IPS-11a (cell line): ENCODE measurements around the gene RAB28.
A peak's percentile ranks its signal among the peaks of the same experiment; 100 is the strongest.
"Not testable (repeated sequence)": the region's sequence is repeated elsewhere in the genome, so short reads cannot be mapped to it uniquely, and the experiment has no call there.

Experiments used
- H3K4me3 ChIP-seq: one replicate; pipeline ENCODE4 v1.5.1; 2013; ENCODE audit warnings: low read depth, low read length, control low read depth

Gene RAB28

GRCh38 chr4:13452927-13453579 is 31.1 kb downstream of the RAB28 start:
- H3K4me3 ChIP-seq: no peak overlapping the region

GRCh38 chr4:13449590-13449989 is 34.5 kb downstream of the RAB28 start:
- no peak overlapping the region for H3K4me3 ChIP-seq

GRCh38 chr4:13445841-13446790 is 38.0 kb downstream of the RAB28 start:
- H3K4me3 ChIP-seq: peak overlapping the region; percentile 75

GRCh38 chr4:13441506-13441905 is 42.6 kb downstream of the RAB28 start:
- H3K4me3 ChIP-seq: no peak overlapping the region

- H3K4me3 ChIP-seq: no peak overlapping the region
Measured at GRCh38 chr4:13436962-13437361, 47.2 kb downstream of the RAB28 start.

- H3K4me3 ChIP-seq: no peak overlapping the region
Measured at GRCh38 chr4:13432453-13432852, 51.7 kb downstream of the RAB28 start.

- no peak overlapping the region for H3K4me3 ChIP-seq
Measured at GRCh38 chr4:13430834-13431568, 53.1 kb downstream of the RAB28 start.

GRCh38 chr4:13427599-13428325 is 56.4 kb downstream of the RAB28 start:
- H3K4me3 ChIP-seq: no peak overlapping the region

- H3K4me3 ChIP-seq: no peak overlapping the region
Measured at GRCh38 chr4:13415068-13415785, 68.9 kb downstream of the RAB28 start.

- no peak overlapping the region for H3K4me3 ChIP-seq
Measured at GRCh38 chr4:13413729-13414437, 70.3 kb downstream of the RAB28 start.

- no peak overlapping the region for H3K4me3 ChIP-seq
Measured at GRCh38 chr4:13411942-13412341, 72.2 kb downstream of the RAB28 start.

GRCh38 chr4:13409324-13409723 is 74.8 kb downstream of the RAB28 start:
- no peak overlapping the region for H3K4me3 ChIP-seq

GRCh38 chr4:13406156-13406555 is 78.0 kb downstream of the RAB28 start:
- H3K4me3 ChIP-seq: not testable (repeated sequence)

GRCh38 chr4:13403833-13404232 is 80.3 kb downstream of the RAB28 start:
- no peak overlapping the region for H3K4me3 ChIP-seq

- H3K4me3 ChIP-seq: no peak overlapping the region
Measured at GRCh38 chr4:13403326-13403725, 80.8 kb downstream of the RAB28 start.

- H3K4me3 ChIP-seq: no peak overlapping the region
Measured at GRCh38 chr4:13399257-13399656, 84.9 kb downstream of the RAB28 start.

- no peak overlapping the region for H3K4me3 ChIP-seq
Measured at GRCh38 chr4:13396161-13396560, 88.0 kb downstream of the RAB28 start.

- H3K4me3 ChIP-seq: not testable (repeated sequence)
Measured at GRCh38 chr4:13389901-13390300, 94.2 kb downstream of the RAB28 start.

GRCh38 chr4:13386405-13387107 is 97.6 kb downstream of the RAB28 start:
- no peak overlapping the region for H3K4me3 ChIP-seq
